Fibroblast of skin of abdomen (primary cell): ENCODE results near the gene CLTC.
"Not testable (repeated sequence)": the region's sequence is repeated elsewhere in the genome, so short reads cannot be mapped to it uniquely, and the experiment has no call there.

Experiments
- DNase-seq: peaks from one replicate; pipeline ENCODE4 v3.0.0-alpha.2; 2013

Gene CLTC

GRCh38 chr17:59634632-59635541, 15.2 kb downstream of the CLTC start:
- peak; percentile 18 for DNase-seq

- no peak for DNase-seq
Measured at GRCh38 chr17:59637611-59638310, 18.1 kb downstream of the CLTC start.

GRCh38 chr17:59638553-59638952, 18.9 kb downstream of the CLTC start:
- DNase-seq, result no peak

GRCh38 chr17:59641799-59642484, 22.2 kb downstream of the CLTC start:
- no peak for DNase-seq

GRCh38 chr17:59642565-59642964, 22.9 kb downstream of the CLTC start:
- no peak for DNase-seq

GRCh38 chr17:59643159-59644140, 23.8 kb downstream of the CLTC start:
- DNase-seq, result peak; percentile 28

GRCh38 chr17:59647288-59647687, 27.6 kb downstream of the CLTC start:
- DNase-seq, result no peak

GRCh38 chr17:59649886-59650285, 30.2 kb downstream of the CLTC start:
- no peak for DNase-seq

GRCh38 chr17:59650642-59651041, 30.9 kb downstream of the CLTC start:
- DNase-seq, result no peak

GRCh38 chr17:59651346-59651745, 31.7 kb downstream of the CLTC start:
- no peak for DNase-seq

GRCh38 chr17:59652119-59652518, 32.4 kb downstream of the CLTC start:
- peak; percentile 33 for DNase-seq

GRCh38 chr17:59656624-59657023, 36.9 kb downstream of the CLTC start:
- not testable (repeated sequence) for DNase-seq

GRCh38 chr17:59666235-59666634, 46.5 kb downstream of the CLTC start:
- DNase-seq, result no peak

- DNase-seq, result peak; percentile 94
Measured at GRCh38 chr17:59668816-59669215, 49.1 kb downstream of the CLTC start.

- no peak for DNase-seq
Measured at GRCh38 chr17:59669411-59669810, 49.7 kb downstream of the CLTC start.

GRCh38 chr17:59669944-59670343, 50.2 kb downstream of the CLTC start:
- DNase-seq, result no peak

GRCh38 chr17:59671386-59671785, 51.7 kb downstream of the CLTC start:
- no peak for DNase-seq

- no peak for DNase-seq
Measured at GRCh38 chr17:59675231-59675630, 55.5 kb downstream of the CLTC start.

- DNase-seq, result peak; percentile 65
Measured at GRCh38 chr17:59676716-59677115, 57.0 kb downstream of the CLTC start.

- no peak for DNase-seq
Measured at GRCh38 chr17:59678918-59679317, 59.2 kb downstream of the CLTC start.

- DNase-seq, result peak; percentile 71
Measured at GRCh38 chr17:59680314-59680713, 60.6 kb downstream of the CLTC start.

- no peak for DNase-seq
Measured at GRCh38 chr17:59683283-59683682, 63.6 kb downstream of the CLTC start.
